Fibroblast of the aortic adventitia (primary cell): ENCODE measurements around the gene ARHGAP23. TPM values are rescaled to one million over a fixed set of nuclear protein-coding genes. Genes with fewer than 3 reads are reported as not detected.

Experiments
- DNase-seq: peaks from one replicate; pipeline ENCODE4 v3.0.0-alpha.2; 2010; ENCODE audit warnings: low read depth
- H3K4me3 ChIP-seq: 2 replicates; pipeline ENCODE4 v1.5.1; 2011; ENCODE audit warnings: low read depth, mild to moderate bottlenecking, control low read depth, low read length, moderate library complexity
- total RNA-seq: library from RNA; depleted of rRNA; stranded (reverse); fragments of >200 nt; gene quantifications from 2 replicates; pipeline ENCODE4 v1.2.3, GENCODE V29; 2012; ENCODE audit warnings: low replicate concordance
- TF ChIP-seq, protein P1 (sequence below): IDR thresholded peaks from 2 replicates; pipeline ENCODE4 v1.5.1; 2011; ENCODE audit warnings: mild to moderate bottlenecking, low read length, control low read depth, inconsistent platforms; ENCODE audit not compliant: insufficient read depth

ARHGAP23 gene
- total RNA-seq, 1 donor = 38.3 TPM

DNA sequence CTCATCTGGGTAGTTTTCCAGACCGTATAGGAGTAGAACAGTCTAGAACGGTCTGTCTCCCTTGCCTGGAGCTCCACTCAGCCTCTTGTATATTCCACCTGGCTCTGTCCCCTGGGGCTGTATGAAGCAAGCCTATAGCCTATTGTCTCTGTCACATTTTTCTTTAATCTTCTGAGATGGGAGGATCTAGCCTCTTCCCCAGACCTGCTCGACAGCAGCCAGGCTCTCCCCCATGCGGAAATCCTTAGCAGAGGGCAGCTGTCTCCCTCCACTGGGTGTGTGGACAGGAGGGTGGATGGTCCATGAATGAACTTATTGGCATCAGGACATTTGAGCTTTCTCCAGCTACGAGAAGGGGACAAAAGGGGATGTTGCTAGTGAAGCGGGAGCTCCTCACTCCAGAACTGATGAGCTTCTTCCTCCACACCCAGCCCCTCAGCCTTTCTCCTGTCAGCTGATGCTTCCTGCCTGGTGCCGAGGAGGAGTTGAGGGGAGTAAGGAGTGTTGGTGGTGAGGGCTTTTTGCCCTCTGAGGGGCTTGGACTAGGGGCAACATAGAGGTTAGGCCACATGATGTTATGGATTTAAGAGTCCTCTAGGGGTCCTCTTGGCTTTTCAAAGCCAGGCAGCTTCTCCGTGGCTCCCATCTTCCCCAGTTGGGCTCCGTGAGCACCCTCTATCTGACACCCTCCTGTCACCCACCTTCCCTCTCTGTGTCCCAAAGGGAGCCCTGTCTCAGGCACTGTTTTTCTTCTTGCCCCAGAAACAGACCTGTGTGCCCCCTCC is 28.0 kb downstream of the ARHGAP23 start:
- TF ChIP-seq, protein P1, sequence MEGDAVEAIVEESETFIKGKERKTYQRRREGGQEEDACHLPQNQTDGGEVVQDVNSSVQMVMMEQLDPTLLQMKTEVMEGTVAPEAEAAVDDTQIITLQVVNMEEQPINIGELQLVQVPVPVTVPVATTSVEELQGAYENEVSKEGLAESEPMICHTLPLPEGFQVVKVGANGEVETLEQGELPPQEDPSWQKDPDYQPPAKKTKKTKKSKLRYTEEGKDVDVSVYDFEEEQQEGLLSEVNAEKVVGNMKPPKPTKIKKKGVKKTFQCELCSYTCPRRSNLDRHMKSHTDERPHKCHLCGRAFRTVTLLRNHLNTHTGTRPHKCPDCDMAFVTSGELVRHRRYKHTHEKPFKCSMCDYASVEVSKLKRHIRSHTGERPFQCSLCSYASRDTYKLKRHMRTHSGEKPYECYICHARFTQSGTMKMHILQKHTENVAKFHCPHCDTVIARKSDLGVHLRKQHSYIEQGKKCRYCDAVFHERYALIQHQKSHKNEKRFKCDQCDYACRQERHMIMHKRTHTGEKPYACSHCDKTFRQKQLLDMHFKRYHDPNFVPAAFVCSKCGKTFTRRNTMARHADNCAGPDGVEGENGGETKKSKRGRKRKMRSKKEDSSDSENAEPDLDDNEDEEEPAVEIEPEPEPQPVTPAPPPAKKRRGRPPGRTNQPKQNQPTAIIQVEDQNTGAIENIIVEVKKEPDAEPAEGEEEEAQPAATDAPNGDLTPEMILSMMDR = peak; percentile 41
- no peak for DNase-seq
- H3K4me3 ChIP-seq = no peak overlapping the region

DNA sequence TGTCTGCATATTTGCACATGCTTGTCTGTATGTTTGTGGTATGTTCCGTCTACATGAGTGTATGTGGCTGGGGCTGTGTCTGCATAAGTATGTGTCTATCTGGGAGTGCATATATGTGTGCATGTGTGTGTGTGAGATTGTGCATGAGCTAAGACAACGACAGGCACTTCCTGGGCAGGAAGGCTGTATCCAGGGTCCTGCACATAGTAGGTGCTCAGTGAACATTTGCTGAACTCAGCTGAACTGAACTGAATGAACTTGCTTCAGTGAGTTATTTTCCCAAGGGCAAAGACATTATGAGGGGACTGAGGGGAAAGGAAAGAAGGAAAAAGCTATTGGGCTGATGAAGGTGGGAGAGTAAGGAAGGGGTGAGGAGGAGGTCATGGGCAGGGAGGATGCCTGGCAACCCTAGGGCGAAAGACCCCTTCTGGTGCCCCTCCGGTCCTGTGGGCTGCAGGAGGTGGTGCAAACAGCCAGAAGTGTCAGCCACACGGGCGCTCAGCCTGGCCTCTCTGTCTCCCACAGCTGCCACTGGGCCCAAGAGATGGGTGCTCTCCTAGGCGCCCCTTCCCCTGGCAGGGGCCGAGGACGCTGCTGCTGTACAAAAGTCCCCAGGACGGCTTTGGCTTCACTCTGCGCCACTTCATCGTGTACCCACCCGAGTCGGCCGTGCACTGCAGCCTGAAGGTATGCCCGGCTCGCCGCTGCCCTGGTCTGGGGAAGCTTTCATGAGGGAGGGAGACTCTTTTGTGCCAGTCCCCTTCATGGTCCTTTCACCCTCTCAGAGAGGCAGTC is 29.5 kb downstream of the ARHGAP23 start:
- TF ChIP-seq, protein P1 = no peak
- no peak overlapping the region for H3K4me3 ChIP-seq
- DNase-seq = no peak

DNA sequence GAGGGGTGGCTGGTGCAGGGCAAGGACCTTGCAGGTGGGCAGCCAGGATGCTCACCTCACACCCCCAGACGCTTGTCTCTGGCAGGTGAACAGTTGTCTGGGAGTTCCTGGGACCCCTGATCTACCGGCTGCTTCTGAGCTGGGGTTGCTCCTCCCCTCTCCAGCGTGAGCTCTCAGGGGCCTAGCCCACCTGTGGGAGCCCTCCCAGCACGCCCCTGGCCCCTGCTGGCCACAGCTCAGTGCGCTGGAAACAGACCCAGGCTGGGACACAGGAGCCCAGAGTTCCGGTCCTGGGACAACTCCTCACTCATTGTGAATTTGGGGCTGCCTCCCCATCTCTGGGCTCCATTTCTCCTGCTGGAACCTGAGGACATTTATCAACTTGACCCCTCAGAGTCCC is 30.3 kb downstream of the ARHGAP23 start:
- TF ChIP-seq, protein P1 = no peak
- H3K4me3 ChIP-seq = no peak overlapping the region
- DNase-seq = no peak

DNA sequence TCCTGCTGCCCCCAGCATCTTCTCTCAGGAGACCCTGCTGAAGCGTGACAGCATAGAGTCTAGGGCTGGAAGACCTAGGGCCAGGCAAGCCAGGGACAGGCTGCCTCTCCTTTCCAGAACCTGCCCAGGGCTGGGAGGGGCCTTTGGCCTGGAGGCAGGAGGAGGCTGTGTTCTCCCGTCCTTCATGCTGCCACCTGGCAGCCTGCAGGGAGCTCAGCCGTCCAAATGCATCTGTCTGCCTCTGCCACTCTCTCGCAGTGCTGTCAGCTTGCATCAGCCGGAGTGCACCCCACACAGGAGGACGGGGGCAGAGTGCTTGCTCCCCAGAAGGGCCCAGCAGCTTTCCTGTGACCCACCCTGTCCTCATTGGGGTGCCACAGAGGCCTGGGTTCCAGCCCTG is 31.3 kb downstream of the ARHGAP23 start:
- no peak for DNase-seq
- H3K4me3 ChIP-seq = no peak overlapping the region
- TF ChIP-seq, protein P1 = no peak

DNA sequence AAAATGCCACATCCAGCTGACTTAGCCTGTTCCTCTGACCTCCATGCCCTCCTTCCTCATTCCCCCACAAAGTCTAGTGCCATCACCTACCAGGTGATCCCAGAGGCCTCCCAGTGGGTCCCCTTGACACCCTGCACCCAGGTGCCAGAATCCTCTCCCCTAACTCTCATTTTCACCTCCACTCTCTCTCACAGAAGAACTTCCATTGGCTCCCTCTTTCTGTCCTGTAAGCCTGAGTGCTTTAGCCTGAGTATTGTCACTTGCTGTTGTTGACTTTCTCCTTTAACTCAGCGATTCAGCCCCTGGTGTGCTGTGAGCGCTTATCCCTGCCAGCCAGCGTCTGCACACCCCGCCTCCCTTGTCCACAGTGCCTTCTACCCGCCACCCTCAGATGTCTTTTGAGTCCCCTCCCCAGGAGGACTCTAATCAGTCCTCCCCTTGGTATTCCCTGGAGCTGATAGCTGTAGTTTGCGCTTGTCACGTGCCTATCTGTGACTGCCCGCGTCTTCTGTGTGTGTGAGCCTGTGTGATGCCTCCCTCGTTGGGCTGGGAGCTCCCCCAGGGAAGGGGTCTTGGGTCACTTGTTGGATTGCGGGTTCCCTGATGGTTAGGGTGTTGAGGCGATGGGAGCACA is 31.9 kb downstream of the ARHGAP23 start:
- TF ChIP-seq, protein P1 = no peak
- no peak for DNase-seq
- H3K4me3 ChIP-seq = no peak overlapping the region

DNA sequence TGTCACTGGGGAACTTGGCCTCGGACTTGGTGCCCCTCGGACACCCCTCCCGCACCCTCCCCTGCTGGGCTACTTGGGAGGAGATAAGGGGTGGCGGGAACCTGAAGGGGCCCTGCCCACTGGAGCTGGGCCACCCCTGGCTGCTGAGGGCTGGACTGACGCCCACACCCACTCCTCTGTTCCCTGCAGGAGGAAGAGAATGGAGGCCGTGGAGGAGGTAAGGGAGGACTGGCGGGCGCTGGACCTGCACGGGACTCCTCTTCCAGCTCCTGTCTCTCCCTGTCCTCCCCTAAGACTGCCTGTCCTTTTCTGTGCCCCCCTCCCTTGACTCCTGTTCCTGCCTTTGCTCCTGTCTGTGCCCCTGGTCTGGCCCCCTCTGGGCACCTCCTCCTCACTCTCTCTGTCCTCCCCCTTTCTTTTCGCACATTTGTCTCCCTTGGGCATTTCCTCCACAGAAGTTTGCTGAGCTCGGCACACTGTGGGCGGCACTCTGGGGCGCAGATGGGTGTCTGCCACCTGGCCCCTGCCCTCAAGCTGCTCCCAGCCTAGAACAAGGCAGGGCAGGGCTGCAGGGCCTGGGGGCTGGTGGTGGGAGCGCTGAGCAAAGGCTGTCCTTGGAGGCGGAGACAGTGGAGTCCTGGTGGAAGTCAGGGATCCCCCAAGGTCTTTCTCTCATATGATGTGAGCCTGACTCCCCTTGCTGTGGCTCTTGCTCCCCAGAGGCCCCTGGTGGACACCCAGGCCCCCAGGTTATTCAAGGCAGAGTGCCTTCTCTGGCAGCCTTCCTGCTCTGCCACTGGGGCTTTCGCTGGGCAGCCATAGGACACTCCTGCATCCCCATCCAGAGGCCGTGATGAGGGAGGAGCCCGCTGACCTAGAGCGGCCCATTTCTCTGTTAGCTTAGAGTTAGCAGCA is 32.7 kb downstream of the ARHGAP23 start:
- DNase-seq = no peak
- TF ChIP-seq, protein P1 = no peak
- H3K4me3 ChIP-seq = no peak overlapping the region
